GM12891 (cell line): Measurements from ENCODE around the gene FDX1.

Experiments
- PAX5 ChIP-seq: IDR thresholded peaks from 2 replicates; pipeline ENCODE4 v1.6.1; 2011; ENCODE audit warnings: low read length, moderate library complexity, mild to moderate bottlenecking; ENCODE audit not compliant: insufficient read depth, severe bottlenecking
- POLR2A ChIP-seq: IDR thresholded peaks from 2 replicates; pipeline ENCODE4 v1.6.1; 2011; ENCODE audit warnings: low read depth, low read length, control low read depth
- POLR2AphosphoS5 ChIP-seq: IDR thresholded peaks from 2 replicates; pipeline ENCODE4 v1.6.1; 2011; ENCODE audit warnings: low read depth, low read length, control low read depth
- SPI1 ChIP-seq: IDR thresholded peaks from 2 replicates; pipeline ENCODE4 v1.6.1; 2011; ENCODE audit warnings: low read depth, low read length, control low read depth
- TAF1 ChIP-seq: IDR thresholded peaks from 2 replicates; pipeline ENCODE4 v1.6.1; 2011; ENCODE audit warnings: low read depth, low read length, control low read depth

DNA sequence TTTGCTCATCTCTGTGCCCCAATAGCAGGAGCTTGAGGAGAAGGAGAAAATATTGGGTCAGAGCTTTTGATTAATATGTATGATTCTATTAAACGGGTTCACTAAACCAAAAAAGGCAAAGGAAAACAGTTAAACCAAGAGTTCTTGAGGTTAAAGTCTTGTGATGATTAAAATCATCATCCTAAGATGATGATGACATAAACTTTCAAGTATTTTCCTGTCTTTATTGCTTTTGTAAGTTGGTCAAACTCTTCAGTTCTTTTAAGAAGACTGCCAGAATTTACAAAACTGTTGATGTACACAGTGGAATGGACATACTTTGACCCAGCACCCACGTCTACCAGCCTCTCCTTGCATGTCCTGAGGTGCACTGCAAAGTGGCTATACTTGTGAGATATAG is 41.0 kb downstream of the FDX1 start:
- TF ChIP-seq POLR2A (no peak), TAF1 (no peak), POLR2AphosphoS5 (no peak), PAX5 (no peak), SPI1 (no peak)
